SJSA1 (cell line): ENCODE measurements around the gene INPP5A. TPM values are rescaled to one million over a fixed set of nuclear protein-coding genes. Genes with fewer than 3 reads are reported as not detected.
"Not testable (repeated sequence)": the region's sequence is repeated elsewhere in the genome, so short reads cannot be mapped to it uniquely, and the experiment has no call there.

Experiments used
- DNase-seq, 2 experiments: peaks; one replicate each; pipeline ENCODE4 v3.0.0-alpha.2; 2015 to 2020; ENCODE audit warnings: low spot score in 2 of 2, low read depth in 1 of 2
- H3K27ac ChIP-seq: fragments of 250-450 bp; sonication (Bioruptor Pico); 2 replicates; pipeline ENCODE4 v1.5.1; 2020; ENCODE audit warnings: mild to moderate bottlenecking, moderate library complexity
- H3K27me3 ChIP-seq: fragments of 250-450 bp; sonication (Bioruptor Pico); replicated peaks from 2 replicates; pipeline ENCODE4 v1.5.1; 2020; ENCODE audit warnings: mild to moderate bottlenecking, moderate library complexity
- H3K36me3 ChIP-seq: fragments of 250-450 bp; sonication (Bioruptor Pico); 2 replicates; pipeline ENCODE4 v1.5.1; 2020; ENCODE audit warnings: mild to moderate bottlenecking
- H3K4me1 ChIP-seq: fragments of 250-450 bp; sonication (Bioruptor Pico); replicated peaks from 2 replicates; pipeline ENCODE4 v1.6.1; 2021; ENCODE audit warnings: mild to moderate bottlenecking
- H3K4me3 ChIP-seq: fragments of 250-450 bp; sonication (Bioruptor Pico); 2 replicates; pipeline ENCODE4 v1.5.1; 2020; ENCODE audit warnings: mild to moderate bottlenecking
- H3K9me3 ChIP-seq: fragments of 250-450 bp; sonication (Bioruptor Pico); replicated peaks from 2 replicates; pipeline ENCODE4 v1.5.1; 2020; ENCODE audit warnings: mild to moderate bottlenecking
- total RNA-seq: library from RNA; depleted of rRNA; stranded (reverse); fragments of >200 nt; shearing (Covaris generic); gene quantifications from 2 replicates; pipeline ENCODE4 v1.2.3, GENCODE V29; 2014

The INPP5A gene
- total RNA-seq, 1 experiment from 2014 or later, result 56.8 TPM

DNA sequence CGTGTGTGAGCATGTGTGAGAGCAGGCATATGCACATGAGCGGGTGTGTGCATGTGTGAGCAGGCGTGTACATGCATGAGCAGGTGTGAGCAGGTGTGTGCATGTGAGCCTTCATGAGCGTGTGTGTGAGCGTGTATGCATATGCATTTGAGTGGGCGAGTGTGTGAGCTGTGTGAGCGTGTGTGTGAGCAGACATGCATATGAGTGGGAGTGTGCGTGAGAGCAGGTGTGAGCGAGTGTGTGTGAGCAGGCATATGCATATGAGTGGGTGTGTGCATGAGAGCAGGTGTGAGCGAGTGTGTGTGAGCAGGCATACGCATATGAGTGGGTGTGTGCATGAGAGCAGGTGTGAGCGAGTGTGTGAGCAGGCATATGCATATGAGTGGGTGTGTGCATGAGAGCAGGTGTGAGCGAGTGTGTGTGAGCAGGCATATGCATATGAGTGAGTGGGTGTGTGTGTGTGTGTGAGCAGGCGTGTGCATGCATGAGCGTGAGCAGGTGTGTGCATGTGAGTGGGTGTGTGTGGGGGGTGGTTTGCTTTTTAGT is 217.7 kb downstream of the INPP5A start:
- Histone ChIP-seq H3K36me3 (peaks cover 51% of the 10 kb centered on the region), H3K9me3 (no peaks in the 10 kb centered on the region), H3K27ac (no peak overlapping the region), H3K4me3 (no peak overlapping the region), H3K27me3 (no peaks in the 10 kb centered on the region), H3K4me1 (no peaks in the 10 kb centered on the region)
- DNase-seq, result no peak

DNA sequence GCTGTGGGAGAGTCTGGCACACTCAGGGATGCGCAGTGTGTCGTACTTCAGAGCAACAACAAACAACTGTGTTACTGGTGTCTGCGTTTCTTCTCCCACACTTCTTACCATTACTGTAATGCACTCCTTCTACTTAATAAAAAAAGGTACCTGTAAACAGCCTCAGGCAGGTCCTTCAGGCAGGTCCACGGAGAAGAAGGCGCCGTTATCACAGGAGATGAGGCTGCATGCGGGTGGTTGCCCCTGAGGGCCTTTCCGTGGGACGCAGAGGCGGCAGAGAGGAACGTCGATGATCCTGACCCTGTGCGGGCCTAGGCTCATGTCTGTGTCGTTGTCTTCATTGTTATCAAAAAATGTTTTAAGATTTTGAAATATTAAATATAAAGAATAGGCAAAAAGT is 219.0 kb downstream of the INPP5A start:
- Histone ChIP-seq H3K9me3 (no peaks in the 10 kb centered on the region), H3K4me3 (no peak overlapping the region), H3K27me3 (no peaks in the 10 kb centered on the region), H3K27ac (no peak overlapping the region), H3K4me1 (no peaks in the 10 kb centered on the region), H3K36me3 (peaks cover 48% of the 10 kb centered on the region)
- DNase-seq, result no peak

DNA sequence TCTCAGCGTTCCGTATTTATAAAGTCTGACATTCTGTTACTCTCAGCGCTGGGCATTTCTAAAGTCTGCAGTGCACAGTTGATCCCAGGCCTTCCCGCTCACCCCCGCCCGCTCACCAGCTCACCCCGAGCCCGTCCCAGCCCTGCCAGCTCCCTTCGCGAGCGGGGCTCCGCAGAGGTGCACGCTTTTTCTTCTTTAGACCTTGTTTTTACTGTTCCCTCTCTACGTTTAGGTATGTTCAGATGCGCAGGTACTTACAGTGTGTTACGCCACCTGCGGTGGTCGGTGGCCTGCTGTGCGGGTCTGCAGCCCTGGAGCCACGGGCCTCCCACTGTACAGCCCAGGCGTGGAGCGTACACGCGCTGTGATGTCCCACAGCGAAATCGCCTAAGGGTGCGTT is 219.6 kb downstream of the INPP5A start:
- Histone ChIP-seq H3K9me3 (no peaks in the 10 kb centered on the region), H3K36me3 (peaks cover 48% of the 10 kb centered on the region), H3K4me3 (no peak overlapping the region), H3K27me3 (no peaks in the 10 kb centered on the region), H3K27ac (no peak overlapping the region), H3K4me1 (no peaks in the 10 kb centered on the region)
- no peak for DNase-seq

DNA sequence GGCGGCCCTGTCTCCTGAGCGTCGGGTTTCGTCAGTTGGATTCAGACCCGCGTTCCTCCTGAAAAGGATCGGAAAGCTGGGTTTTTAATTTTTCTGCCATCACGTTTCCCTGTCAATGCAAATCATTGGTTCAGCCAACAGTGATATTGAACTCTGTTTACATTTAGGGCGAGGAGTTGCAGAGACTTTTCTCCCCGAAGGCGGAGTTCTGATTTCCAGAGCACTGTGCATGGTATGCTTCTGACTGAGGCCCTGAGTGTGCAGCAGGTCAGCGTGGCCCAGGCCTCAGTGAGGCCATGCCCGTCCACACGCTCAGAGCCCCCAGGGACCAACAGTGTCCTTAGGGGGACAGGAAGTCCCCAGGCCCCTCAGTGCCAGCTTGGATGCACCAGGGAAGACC is 221.3 kb downstream of the INPP5A start:
- Histone ChIP-seq H3K4me1 (no peaks in the 10 kb centered on the region), H3K9me3 (no peaks in the 10 kb centered on the region), H3K36me3 (peaks cover 46% of the 10 kb centered on the region), H3K4me3 (no peak overlapping the region), H3K27ac (no peak overlapping the region), H3K27me3 (no peaks in the 10 kb centered on the region)
- no peak for DNase-seq

DNA sequence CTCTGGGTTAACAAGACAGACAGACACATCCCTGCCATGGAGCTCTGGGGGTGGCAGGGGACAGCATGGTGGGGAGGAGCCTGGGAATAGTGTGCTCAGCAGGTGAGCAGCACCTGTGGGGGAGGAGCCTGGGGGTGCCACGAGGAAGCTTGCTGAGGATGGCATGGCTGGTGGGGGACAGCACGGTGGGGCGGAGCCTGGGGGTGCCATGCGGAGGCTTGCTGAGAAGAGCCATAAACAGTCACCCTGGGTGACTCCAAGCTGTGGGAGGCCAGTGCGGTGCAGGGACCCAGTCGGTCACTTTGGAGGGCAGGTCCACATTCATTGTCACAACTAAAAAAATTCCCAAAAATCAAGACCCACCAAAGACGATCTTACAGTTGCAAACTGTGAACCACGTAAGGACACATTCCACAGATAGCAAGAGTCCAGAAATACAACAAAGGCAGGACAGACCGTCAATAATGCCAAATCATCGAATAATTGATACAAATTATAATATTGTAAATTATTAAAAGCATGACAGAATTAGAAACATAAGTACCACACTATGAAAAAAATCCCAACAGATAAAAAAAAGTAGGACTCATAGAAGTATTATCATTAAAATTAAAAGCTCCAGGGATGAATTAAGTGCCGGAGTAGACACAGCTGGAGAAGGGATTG is 223.9 kb downstream of the INPP5A start:
- Histone ChIP-seq H3K27me3 (no peaks in the 10 kb centered on the region), H3K4me1 (no peaks in the 10 kb centered on the region), H3K4me3 (no peak overlapping the region), H3K36me3 (peaks cover 30% of the 10 kb centered on the region), H3K27ac (no peak overlapping the region), H3K9me3 (no peaks in the 10 kb centered on the region)
- DNase-seq, result no peak

DNA sequence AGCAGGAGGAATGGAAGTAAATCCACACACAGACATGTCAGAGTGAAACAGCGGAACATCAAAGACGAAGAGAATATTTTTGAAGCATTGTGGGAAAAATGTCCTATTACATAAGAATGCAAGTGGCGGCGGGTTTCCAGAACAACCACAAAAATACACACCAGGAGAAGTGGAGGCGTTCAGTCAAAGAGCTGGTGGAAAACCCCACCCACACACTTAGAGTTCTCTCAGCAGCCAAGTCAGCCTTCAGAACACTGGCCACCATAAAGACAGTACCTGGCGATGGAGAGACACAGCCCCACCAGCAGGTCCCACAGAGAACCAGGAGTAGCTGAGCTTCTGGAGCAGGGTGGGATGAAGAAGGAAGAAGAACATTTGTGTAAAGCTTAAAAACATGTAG is 224.7 kb downstream of the INPP5A start:
- no peaks in the 10 kb centered on the region for H3K27me3 ChIP-seq
- no peak for DNase-seq
- no peak overlapping the region for H3K4me3 ChIP-seq
- H3K9me3 ChIP-seq, result no peaks in the 10 kb centered on the region
- peaks cover 23% of the 10 kb centered on the region for H3K36me3 ChIP-seq
- no peaks in the 10 kb centered on the region for H3K4me1 ChIP-seq
- no peak overlapping the region for H3K27ac ChIP-seq

DNA sequence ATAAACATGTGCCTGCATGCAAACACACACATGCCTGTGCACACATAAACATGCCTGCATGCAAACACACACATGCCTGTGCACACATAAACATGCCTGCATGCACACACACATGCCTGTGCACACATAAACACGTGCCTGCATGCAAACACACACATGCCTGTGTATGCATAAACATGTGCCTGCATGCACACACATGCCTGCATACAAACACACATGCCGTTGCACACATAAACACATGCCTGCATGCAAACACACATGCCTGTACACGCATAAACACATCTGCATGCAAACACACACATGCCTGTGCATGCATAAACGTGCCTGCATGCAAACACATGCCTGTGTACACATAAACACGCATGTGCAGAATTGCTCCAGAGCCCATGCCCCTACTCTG is 226.0 kb downstream of the INPP5A start:
- Histone ChIP-seq H3K9me3 (0 out of 2 replicates have a peak, but pooled peaks cover 1% of the 10 kb centered on the region), H3K4me3 (no peak overlapping the region), H3K27me3 (no peaks in the 10 kb centered on the region), H3K4me1 (no peaks in the 10 kb centered on the region), H3K27ac (no peak overlapping the region), H3K36me3 (peaks cover 24% of the 10 kb centered on the region)
- no peak for DNase-seq

DNA sequence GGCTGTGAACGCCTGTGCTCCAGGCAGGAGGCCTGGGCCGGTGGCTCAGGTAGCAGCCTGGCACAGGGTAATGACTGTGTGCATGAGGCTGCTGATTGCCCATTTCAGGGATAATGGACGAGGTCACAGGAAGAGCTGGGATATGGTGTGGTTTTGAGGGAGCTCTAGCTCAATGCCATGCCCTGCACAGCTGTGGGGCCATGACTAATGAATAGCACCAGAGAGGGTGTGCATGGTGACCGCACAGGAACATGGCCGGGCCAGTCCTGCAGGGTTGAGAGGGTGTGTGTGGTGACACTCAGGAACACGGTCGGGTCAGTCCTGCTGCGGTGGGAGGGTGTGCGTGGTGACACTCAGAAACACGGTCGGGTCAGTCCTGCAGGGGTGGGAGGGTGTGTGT is 226.5 kb downstream of the INPP5A start:
- H3K36me3 ChIP-seq, result peaks cover 25% of the 10 kb centered on the region
- H3K27ac ChIP-seq, result no peak overlapping the region
- H3K9me3 ChIP-seq, result 0 out of 2 replicates have a peak, but pooled peaks cover 3% of the 10 kb centered on the region
- no peak overlapping the region for H3K4me3 ChIP-seq
- no peak for DNase-seq
- no peaks in the 10 kb centered on the region for H3K27me3 ChIP-seq
- peaks cover 4% of the 10 kb centered on the region for H3K4me1 ChIP-seq

DNA sequence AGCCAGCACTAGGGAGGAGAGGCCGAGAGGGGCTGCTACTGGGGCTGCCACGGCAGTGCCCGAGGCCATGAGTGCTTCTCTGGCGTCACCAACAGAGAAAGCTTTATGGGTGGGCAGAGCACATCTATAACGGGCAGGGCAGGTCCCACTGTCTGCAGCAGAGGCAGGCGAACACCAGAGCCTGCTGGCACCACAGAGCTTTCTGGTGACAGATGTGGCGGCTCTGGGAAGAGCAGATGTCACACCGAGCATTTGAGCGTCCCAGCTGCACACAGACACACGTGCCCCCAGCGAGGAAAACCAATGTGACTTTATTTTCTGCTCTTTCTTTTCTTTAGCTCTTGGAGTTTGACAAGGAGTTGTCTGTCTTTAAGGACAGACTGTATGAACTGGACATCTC is 227.8 kb downstream of the INPP5A start:
- H3K4me3 ChIP-seq, result no peak overlapping the region
- H3K4me1 ChIP-seq, result peaks cover 16% of the 10 kb centered on the region
- DNase-seq, result no peak
- no peaks in the 10 kb centered on the region for H3K27me3 ChIP-seq
- peaks cover 23% of the 10 kb centered on the region for H3K36me3 ChIP-seq
- no peak overlapping the region for H3K27ac ChIP-seq
- 0 out of 2 replicates have a peak, but pooled peaks cover 3% of the 10 kb centered on the region for H3K9me3 ChIP-seq

DNA sequence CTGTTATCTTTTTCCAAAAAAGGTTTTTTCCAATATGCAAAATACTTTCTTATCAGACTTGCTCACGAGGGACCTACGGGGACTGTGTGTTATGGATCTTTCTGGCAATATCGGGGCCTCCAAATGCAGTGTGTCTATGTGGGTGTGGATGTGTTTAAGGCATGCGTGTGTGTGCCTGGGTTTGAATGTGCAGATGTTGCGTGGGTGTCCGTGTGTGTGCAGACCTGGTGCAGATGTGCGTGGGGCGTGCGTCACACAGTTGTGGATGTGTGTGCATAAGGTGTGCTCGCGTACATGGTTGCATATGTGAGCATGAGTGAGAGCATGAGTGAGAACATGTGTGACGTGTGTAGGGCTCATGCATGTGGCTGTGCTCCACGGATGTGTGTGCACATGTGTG is 228.7 kb downstream of the INPP5A start:
- Histone ChIP-seq H3K9me3 (0 out of 2 replicates have a peak, but pooled peaks cover 3% of the 10 kb centered on the region), H3K4me1 (peaks cover 23% of the 10 kb centered on the region), H3K4me3 (no peak overlapping the region), H3K36me3 (peaks cover 25% of the 10 kb centered on the region), H3K27ac (no peak overlapping the region), H3K27me3 (no peaks in the 10 kb centered on the region)
- no peak for DNase-seq

DNA sequence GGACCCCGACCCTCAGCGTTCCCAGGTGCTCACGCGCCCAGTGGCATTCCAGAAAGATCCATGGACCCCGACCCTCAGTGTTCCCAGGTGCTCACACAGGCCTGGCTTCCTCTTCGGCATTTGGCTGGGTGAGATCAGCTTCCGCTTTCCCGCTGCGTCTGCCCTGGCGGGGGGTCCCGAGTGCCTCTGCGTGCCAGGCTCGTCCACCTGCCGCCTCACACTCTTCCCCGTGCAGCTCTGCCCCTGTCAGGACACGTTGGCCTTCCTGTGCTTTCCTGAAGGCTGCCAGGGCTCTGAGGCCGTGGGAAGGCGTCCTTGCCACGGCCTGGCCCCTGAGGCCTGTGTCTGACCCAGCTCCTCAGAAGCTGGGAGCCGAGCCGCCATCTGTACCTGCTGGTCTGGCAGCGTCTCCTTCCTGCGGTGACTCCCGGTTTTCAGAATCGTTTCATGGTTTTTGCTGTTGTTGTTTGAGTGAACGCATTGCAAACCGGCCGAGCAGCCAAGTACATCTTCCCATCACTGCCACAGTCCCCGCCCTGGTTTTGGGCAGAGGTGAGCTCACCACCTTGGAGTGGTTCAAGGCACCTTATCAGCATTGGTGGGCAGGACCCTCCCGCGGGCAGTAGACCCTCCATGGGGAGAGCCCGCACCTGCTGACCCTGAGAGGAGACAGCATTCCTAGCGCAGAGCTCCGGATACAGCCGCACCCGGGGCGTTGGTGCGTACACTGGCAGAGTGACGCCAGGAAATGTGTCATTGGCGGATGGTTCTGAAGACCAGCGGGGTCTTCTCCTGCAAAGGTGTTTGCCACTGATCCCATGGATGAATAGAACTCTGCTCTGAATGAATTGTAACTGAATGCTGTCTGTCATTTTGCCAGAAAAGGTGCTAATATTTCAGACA is 231.0 kb downstream of the INPP5A start:
- no peak overlapping the region for H3K4me3 ChIP-seq
- peaks cover 29% of the 10 kb centered on the region for H3K36me3 ChIP-seq
- DNase-seq, result no peak
- H3K4me1 ChIP-seq, result peaks cover 24% of the 10 kb centered on the region
- 0 out of 2 replicates have a peak, but pooled peaks cover 3% of the 10 kb centered on the region for H3K9me3 ChIP-seq
- H3K27ac ChIP-seq, result peak overlapping the region; percentile 79; the same call in 1 of the 2 replicates
- no peaks in the 10 kb centered on the region for H3K27me3 ChIP-seq

DNA sequence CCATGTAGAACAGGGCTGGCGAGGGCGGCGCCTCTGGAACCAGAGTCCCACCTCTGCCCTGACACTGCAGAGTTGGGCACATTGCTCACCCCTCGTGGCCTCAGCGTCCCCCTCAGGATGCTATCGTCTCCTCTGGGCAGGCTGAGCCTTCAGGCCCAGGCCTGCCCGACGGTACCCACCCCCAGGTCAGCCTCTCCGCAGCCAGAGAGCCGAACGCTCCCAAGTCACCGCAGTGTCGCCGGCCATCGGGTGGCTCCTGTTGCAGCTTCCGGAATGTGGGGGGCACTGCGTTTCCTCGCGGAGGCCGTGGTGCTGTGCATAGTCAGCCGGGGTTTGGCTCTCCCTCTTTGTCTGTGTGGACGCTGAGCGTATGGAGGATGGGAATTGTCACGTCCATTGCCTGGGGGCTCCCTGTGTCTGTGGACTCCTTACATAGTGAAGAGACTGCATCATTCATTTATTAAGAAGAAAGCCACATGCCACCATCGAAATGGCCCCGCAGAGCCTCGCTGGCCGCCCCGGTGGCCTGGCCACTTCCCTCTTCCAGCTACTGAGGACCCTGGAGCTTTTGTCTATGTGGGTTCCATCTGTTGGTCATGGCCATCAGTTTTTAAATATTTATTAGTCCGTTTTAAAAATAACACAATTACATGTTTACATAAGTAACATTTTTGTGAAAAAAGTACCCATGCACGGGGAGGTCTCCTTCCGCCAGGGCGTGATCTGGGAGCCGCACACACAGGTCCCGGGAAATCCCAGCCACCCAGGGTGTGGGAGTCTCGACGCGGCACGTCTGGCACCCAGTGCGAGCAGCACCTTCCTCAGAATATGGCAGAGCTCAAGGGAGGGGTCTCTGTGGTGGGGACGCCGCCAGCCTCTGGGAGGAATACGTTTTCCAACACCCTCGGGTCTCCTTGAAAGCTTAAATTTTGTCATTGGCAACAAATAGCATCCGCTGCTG is 232.8 kb downstream of the INPP5A start:
- Histone ChIP-seq H3K4me3 (no peak overlapping the region), H3K36me3 (peaks cover 36% of the 10 kb centered on the region), H3K27me3 (no peaks in the 10 kb centered on the region), H3K9me3 (0 out of 2 replicates have a peak, but pooled peaks cover 3% of the 10 kb centered on the region), H3K4me1 (peaks cover 32% of the 10 kb centered on the region), H3K27ac (peak overlapping the region; percentile 79)
- peak; percentile 86 to 87 for DNase-seq

DNA sequence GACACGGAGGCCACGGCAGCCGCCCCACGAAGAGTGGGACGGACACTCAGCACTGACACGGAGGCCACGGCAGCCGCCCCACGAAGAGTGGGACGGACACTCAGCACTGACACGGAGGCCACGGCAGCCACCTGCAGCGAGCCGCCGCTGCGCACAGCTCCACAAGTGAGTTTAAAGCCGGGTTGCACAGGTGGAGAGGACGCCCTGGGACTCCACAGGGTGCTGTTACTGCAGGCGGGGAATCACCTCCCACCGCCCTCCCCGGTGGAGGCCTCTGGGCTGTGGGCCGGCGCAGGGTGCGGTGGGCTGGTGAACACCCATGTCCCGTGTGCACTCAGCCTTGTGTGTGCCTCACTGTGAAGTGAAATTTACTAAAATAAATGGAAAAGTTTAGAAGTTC is 235.2 kb downstream of the INPP5A start:
- not testable (repeated sequence) for H3K4me3 ChIP-seq, DNase-seq, H3K27me3 ChIP-seq, H3K9me3 ChIP-seq, H3K27ac ChIP-seq
- H3K4me1 ChIP-seq, result peaks cover 32% of the 10 kb centered on the region
- peaks cover 37% of the 10 kb centered on the region for H3K36me3 ChIP-seq
